ENCODE measurements around the gene DENND10.

Gene DENND10

GRCh38 chr10:119153661-119154060, 49.7 kb downstream of the DENND10 start:
- no peak overlapping the region for H3K27ac Mint-ChIP-seq
- H3K27me3 Mint-ChIP-seq: no peaks in the 10 kb centered on the region
- no peaks in the 10 kb centered on the region for H3K9me3 Mint-ChIP-seq
- H3K4me1 Mint-ChIP-seq (ENCODE audit: low read depth): no peaks in the 10 kb centered on the region
- H3K36me3 Mint-ChIP-seq (ENCODE audit: low read depth): peaks cover 100% of the 10 kb centered on the region
- H3K4me3 Mint-ChIP-seq: no peak overlapping the region
- intact Hi-C loops (cut with micrococcal nuclease): no loop called here

GRCh38 chr10:119159332-119159731, 55.4 kb downstream of the DENND10 start:
- H3K4me3 Mint-ChIP-seq: no peak overlapping the region
- peaks cover 18% of the 10 kb centered on the region for H3K4me1 Mint-ChIP-seq (ENCODE audit: low read depth)
- H3K36me3 Mint-ChIP-seq (ENCODE audit: low read depth): peaks cover 91% of the 10 kb centered on the region
- H3K27ac Mint-ChIP-seq: no peak overlapping the region
- no peaks in the 10 kb centered on the region for H3K27me3 Mint-ChIP-seq
- H3K9me3 Mint-ChIP-seq: no peaks in the 10 kb centered on the region
- intact Hi-C loops (cut with micrococcal nuclease): no loop called here

- Mint-ChIP-seq H3K27me3 (no peaks in the 10 kb centered on the region), H3K4me3 (no peak overlapping the region), H3K36me3 (ENCODE audit: low read depth) (peaks cover 75% of the 10 kb centered on the region), H3K4me1 (ENCODE audit: low read depth) (peaks cover 36% of the 10 kb centered on the region), H3K9me3 (no peaks in the 10 kb centered on the region), H3K27ac (peak overlapping the region; percentile 19)
- intact Hi-C loops (cut with micrococcal nuclease): no loop called here
Observed at GRCh38 chr10:119161680-119162451, 58.0 kb downstream of the DENND10 start.

GRCh38 chr10:119162452-119163092, 58.7 kb downstream of the DENND10 start:
- Mint-ChIP-seq H3K27me3 (no peaks in the 10 kb centered on the region), H3K27ac (no peak overlapping the region), H3K36me3 (ENCODE audit: low read depth) (peaks cover 75% of the 10 kb centered on the region), H3K9me3 (no peaks in the 10 kb centered on the region), H3K4me1 (ENCODE audit: low read depth) (peaks cover 41% of the 10 kb centered on the region), H3K4me3 (no peak overlapping the region)
- intact Hi-C loops (cut with micrococcal nuclease): no loop called here

GRCh38 chr10:119165171-119166117, 61.5 kb downstream of the DENND10 start, which contains the start of gene SFXN4:
Gene SFXN4 (minus strand): TSS chr10:119165714. CDS start chr10:119165647, 67 bp downstream.
- Mint-ChIP-seq H3K27ac (peak within 1 kb of the TSS; percentile 98), H3K4me1 (ENCODE audit: low read depth) (peaks cover 41% of the 10 kb centered on the region), H3K27me3 (no peaks in the 10 kb centered on the region), H3K9me3 (no peaks in the 10 kb centered on the region), H3K36me3 (ENCODE audit: low read depth) (peaks cover 72% of the 10 kb centered on the region), H3K4me3 (peak within 1 kb of the TSS; percentile 89)
- intact Hi-C loops (cut with micrococcal nuclease): loop anchor here (1.0 to 2.0 kb wide), 2 partner anchors 13 to 61 kb away; partner anchors contain the start of genes DENND10 and PRDX3

- Mint-ChIP-seq H3K9me3 (no peaks in the 10 kb centered on the region), H3K4me1 (ENCODE audit: low read depth) (peaks cover 41% of the 10 kb centered on the region), H3K4me3 (peak overlapping the region; percentile 89), H3K36me3 (ENCODE audit: low read depth) (peaks cover 72% of the 10 kb centered on the region), H3K27ac (peak overlapping the region; percentile 98), H3K27me3 (no peaks in the 10 kb centered on the region)
- intact Hi-C loops (cut with micrococcal nuclease): no loop called here
Observed at GRCh38 chr10:119166118-119166500, 62.2 kb downstream of the DENND10 start.

- Mint-ChIP-seq H3K4me1 (ENCODE audit: low read depth) (peaks cover 41% of the 10 kb centered on the region), H3K36me3 (ENCODE audit: low read depth) (peaks cover 72% of the 10 kb centered on the region), H3K27ac (peak overlapping the region; percentile 98), H3K27me3 (no peaks in the 10 kb centered on the region), H3K4me3 (peak overlapping the region; percentile 89), H3K9me3 (no peaks in the 10 kb centered on the region)
- intact Hi-C loops (cut with micrococcal nuclease): no loop called here
Observed at GRCh38 chr10:119166564-119166963, 62.7 kb downstream of the DENND10 start.

- Mint-ChIP-seq H3K36me3 (ENCODE audit: low read depth) (peaks cover 72% of the 10 kb centered on the region), H3K27me3 (no peaks in the 10 kb centered on the region), H3K4me3 (no peak overlapping the region), H3K27ac (peak overlapping the region; percentile 98), H3K9me3 (no peaks in the 10 kb centered on the region), H3K4me1 (ENCODE audit: low read depth) (peaks cover 36% of the 10 kb centered on the region)
- intact Hi-C loops (cut with micrococcal nuclease): no loop called here
Observed at GRCh38 chr10:119167041-119167440, 63.1 kb downstream of the DENND10 start.

- no peak overlapping the region for H3K4me3 Mint-ChIP-seq
- peaks cover 34% of the 10 kb centered on the region for H3K4me1 Mint-ChIP-seq (ENCODE audit: low read depth)
- no peaks in the 10 kb centered on the region for H3K9me3 Mint-ChIP-seq
- no peak overlapping the region for H3K27ac Mint-ChIP-seq
- H3K27me3 Mint-ChIP-seq: no peaks in the 10 kb centered on the region
- H3K36me3 Mint-ChIP-seq (ENCODE audit: low read depth): peaks cover 78% of the 10 kb centered on the region
- intact Hi-C loops (cut with micrococcal nuclease): no loop called here
Observed at GRCh38 chr10:119174109-119174508, 70.2 kb downstream of the DENND10 start.

- H3K9me3 Mint-ChIP-seq: no peaks in the 10 kb centered on the region
- H3K4me1 Mint-ChIP-seq (ENCODE audit: low read depth): peaks cover 34% of the 10 kb centered on the region
- no peak overlapping the region for H3K4me3 Mint-ChIP-seq
- intact Hi-C loops (cut with micrococcal nuclease): no loop called here
- H3K36me3 Mint-ChIP-seq (ENCODE audit: low read depth): peaks cover 57% of the 10 kb centered on the region
- H3K27me3 Mint-ChIP-seq: no peaks in the 10 kb centered on the region
- H3K27ac Mint-ChIP-seq: peak overlapping the region; percentile 1
Observed at GRCh38 chr10:119176166-119176565, 72.3 kb downstream of the DENND10 start.

- H3K4me1 Mint-ChIP-seq (ENCODE audit: low read depth): peaks cover 34% of the 10 kb centered on the region
- intact Hi-C loops (cut with micrococcal nuclease): loop anchor here (1.0 kb wide), 1 partner anchor 13 kb away; the partner anchor contains the start of gene SFXN4
- H3K36me3 Mint-ChIP-seq (ENCODE audit: low read depth): peaks cover 41% of the 10 kb centered on the region
- H3K27ac Mint-ChIP-seq: peak overlapping the region; percentile 94
- no peaks in the 10 kb centered on the region for H3K27me3 Mint-ChIP-seq
- H3K4me3 Mint-ChIP-seq: peak overlapping the region; percentile 98
- no peaks in the 10 kb centered on the region for H3K9me3 Mint-ChIP-seq
Observed at GRCh38 chr10:119177708-119178371, 73.9 kb downstream of the DENND10 start.

- intact Hi-C loops (cut with micrococcal nuclease): loop anchor here (1.0 kb wide), 1 partner anchor 13 kb away; the partner anchor contains the start of gene SFXN4
- Mint-ChIP-seq H3K4me1 (ENCODE audit: low read depth) (peaks cover 35% of the 10 kb centered on the region), H3K27me3 (no peaks in the 10 kb centered on the region), H3K4me3 (peak within 1 kb of the TSS; percentile 98), H3K27ac (peak within 1 kb of the TSS; percentile 94), H3K9me3 (no peaks in the 10 kb centered on the region), H3K36me3 (ENCODE audit: low read depth) (peaks cover 34% of the 10 kb centered on the region)
Observed at GRCh38 chr10:119178372-119179119, 74.6 kb downstream of the DENND10 start, which contains the start of gene PRDX3. Gene PRDX3 (minus strand): TSS chr10:119178812. CDS start chr10:119178790, 22 bp downstream.
